MM.1S (cell line): ENCODE data around the gene PLCH1.

Experiments
- DNase-seq: peaks from one replicate; pipeline ENCODE4 v3.0.0-alpha.2; 2015
- H2AFZ ChIP-seq: fragments of 300-600 bp; sonication (generic); 2 replicates; pipeline ENCODE4 v1.6.0; 2016; ENCODE audit warnings: antibody characterized with exemption, low read length
- H3F3A ChIP-seq: fragments of 300-600 bp; sonication (generic); 2 replicates; pipeline ENCODE4 v1.6.1; 2016; ENCODE audit warnings: mild to moderate bottlenecking, antibody characterized with exemption, low read length, moderate library complexity, mixed read lengths; ENCODE audit not compliant: insufficient read depth
- H3K27ac ChIP-seq: fragments of 300-600 bp; sonication (generic); 2 replicates; pipeline ENCODE4 v1.5.1; 2016; ENCODE audit warnings: mild to moderate bottlenecking, low read length
- H3K27me3 ChIP-seq: fragments of 300-600 bp; sonication (generic); replicated peaks from 2 replicates; pipeline ENCODE4 v1.6.0; 2016; ENCODE audit warnings: low read length; ENCODE audit not compliant: insufficient read depth
- H3K36me3 ChIP-seq: fragments of 300-600 bp; sonication (generic); replicated peaks from 2 replicates; pipeline ENCODE4 v1.6.1; 2016; ENCODE audit warnings: mild to moderate bottlenecking, low read length, mixed read lengths; ENCODE audit not compliant: insufficient read depth
- H3K4me1 ChIP-seq: fragments of 300-600 bp; sonication (generic); 2 replicates; pipeline ENCODE4 v1.6.1; 2016; ENCODE audit warnings: low read length, mixed read lengths
- H3K4me2 ChIP-seq: fragments of 300-600 bp; sonication (generic); 2 replicates; pipeline ENCODE4 v1.6.0; 2016; ENCODE audit warnings: low read depth, low read length
- H3K4me3 ChIP-seq: fragments of 300-600 bp; sonication (generic); 2 replicates; pipeline ENCODE4 v1.5.1; 2016; ENCODE audit warnings: low read length, mixed read lengths
- H3K79me2 ChIP-seq: fragments of 300-600 bp; sonication (generic); 2 replicates; pipeline ENCODE4 v1.6.1; 2016; ENCODE audit warnings: mixed run types, low read length, mixed read lengths
- H3K9ac ChIP-seq: fragments of 300-600 bp; sonication (generic); 2 replicates; pipeline ENCODE4 v1.6.1; 2016; ENCODE audit warnings: low read length, mixed read lengths
- H3K9me2 ChIP-seq: fragments of 300-600 bp; sonication (generic); replicated peaks from 2 replicates; pipeline ENCODE4 v1.6.1; 2016; ENCODE audit warnings: mild to moderate bottlenecking, low read length, mixed read lengths; ENCODE audit not compliant: insufficient read depth
- H3K9me3 ChIP-seq: fragments of 300-600 bp; sonication (generic); replicated peaks from 2 replicates; pipeline ENCODE4 v1.6.1; 2016; ENCODE audit warnings: mild to moderate bottlenecking, low read length, mixed read lengths; ENCODE audit not compliant: insufficient read depth
- H4K20me1 ChIP-seq: fragments of 300-600 bp; sonication (generic); 2 replicates; pipeline ENCODE4 v1.6.1; 2016; ENCODE audit warnings: mild to moderate bottlenecking, low read length, moderate library complexity, mixed read lengths; ENCODE audit not compliant: insufficient read depth
- EZH2 ChIP-seq: fragments of 300-600 bp; sonication (generic); optimal IDR thresholded peaks from 2 replicates; pipeline ENCODE3; 2017; ENCODE audit warnings: low read depth, mild to moderate bottlenecking, antibody characterized with exemption, low read length, mixed read lengths
- EZH2phosphoT487 ChIP-seq: fragments of 300-600 bp; sonication (generic); IDR thresholded peaks from 2 replicates; pipeline ENCODE4 v1.6.1; 2018; ENCODE audit warnings: antibody characterized with exemption, low read length
- TF ChIP-seq, protein P1 (sequence below): fragments of 300-600 bp; sonication (generic); IDR thresholded peaks from 2 replicates; pipeline ENCODE4 v1.5.1; 2016; ENCODE audit warnings: antibody characterized with exemption, low read length, mixed read lengths

PLCH1 gene

DNA sequence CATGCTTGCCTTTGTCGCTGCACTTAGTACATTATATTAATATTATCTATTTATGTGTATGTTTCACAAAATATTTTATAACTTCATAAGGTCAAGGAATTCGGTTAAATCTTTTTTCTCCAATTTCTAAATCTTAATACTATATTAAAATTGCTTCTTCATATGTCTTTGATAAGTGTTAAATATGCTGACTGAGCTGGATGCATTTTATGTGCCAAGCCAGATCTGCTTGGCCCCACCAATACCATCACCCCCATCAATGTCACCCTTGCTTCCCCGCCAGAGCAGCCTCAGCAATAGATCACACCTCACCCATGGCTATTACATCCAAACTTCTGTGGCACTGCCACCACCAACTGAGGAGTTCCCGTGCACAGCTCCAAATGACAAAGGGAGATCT, 287.3 kb downstream of the PLCH1 start:
- H3F3A ChIP-seq, result no peaks in the 10 kb centered on the region
- H3K4me1 ChIP-seq, result no peaks in the 10 kb centered on the region
- no peaks in the 10 kb centered on the region for H3K36me3 ChIP-seq
- H3K9me2 ChIP-seq, result no peaks in the 10 kb centered on the region
- no peak for DNase-seq
- TF ChIP-seq EZH2phosphoT487, result no peak
- TF ChIP-seq, protein P1, sequence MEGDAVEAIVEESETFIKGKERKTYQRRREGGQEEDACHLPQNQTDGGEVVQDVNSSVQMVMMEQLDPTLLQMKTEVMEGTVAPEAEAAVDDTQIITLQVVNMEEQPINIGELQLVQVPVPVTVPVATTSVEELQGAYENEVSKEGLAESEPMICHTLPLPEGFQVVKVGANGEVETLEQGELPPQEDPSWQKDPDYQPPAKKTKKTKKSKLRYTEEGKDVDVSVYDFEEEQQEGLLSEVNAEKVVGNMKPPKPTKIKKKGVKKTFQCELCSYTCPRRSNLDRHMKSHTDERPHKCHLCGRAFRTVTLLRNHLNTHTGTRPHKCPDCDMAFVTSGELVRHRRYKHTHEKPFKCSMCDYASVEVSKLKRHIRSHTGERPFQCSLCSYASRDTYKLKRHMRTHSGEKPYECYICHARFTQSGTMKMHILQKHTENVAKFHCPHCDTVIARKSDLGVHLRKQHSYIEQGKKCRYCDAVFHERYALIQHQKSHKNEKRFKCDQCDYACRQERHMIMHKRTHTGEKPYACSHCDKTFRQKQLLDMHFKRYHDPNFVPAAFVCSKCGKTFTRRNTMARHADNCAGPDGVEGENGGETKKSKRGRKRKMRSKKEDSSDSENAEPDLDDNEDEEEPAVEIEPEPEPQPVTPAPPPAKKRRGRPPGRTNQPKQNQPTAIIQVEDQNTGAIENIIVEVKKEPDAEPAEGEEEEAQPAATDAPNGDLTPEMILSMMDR, result no peak
- no peak for TF ChIP-seq EZH2
- no peaks in the 10 kb centered on the region for H3K9me3 ChIP-seq
- H3K4me2 ChIP-seq, result no peak overlapping the region
- H3K4me3 ChIP-seq, result no peak overlapping the region
- H3K27ac ChIP-seq, result no peak overlapping the region
- H3K9ac ChIP-seq, result no peak overlapping the region
- H3K27me3 ChIP-seq, result no peaks in the 10 kb centered on the region
- H3K79me2 ChIP-seq, result no peaks in the 10 kb centered on the region
- no peaks in the 10 kb centered on the region for H4K20me1 ChIP-seq
- no peak overlapping the region for H2AFZ ChIP-seq

DNA sequence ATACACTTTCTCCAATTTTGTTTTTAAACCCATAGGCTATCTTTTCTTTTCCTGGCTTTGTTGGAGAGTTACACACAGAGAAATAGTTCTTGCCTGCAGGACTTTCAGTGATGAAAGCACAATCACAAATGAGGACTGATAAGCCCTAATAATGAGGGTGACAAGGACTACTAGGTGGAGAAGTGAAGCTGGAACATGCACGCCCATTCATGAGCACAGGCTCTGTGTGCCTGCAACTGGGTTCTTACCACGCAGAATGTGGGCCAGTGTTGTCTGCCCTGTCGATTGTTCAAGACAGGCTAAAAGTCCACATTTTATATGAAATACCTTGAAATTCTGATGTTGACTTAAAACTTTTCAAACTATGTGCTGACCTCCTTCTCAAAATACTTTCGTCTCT, 289.1 kb downstream of the PLCH1 start:
- Histone ChIP-seq H3K4me1 (no peaks in the 10 kb centered on the region), H3K79me2 (no peaks in the 10 kb centered on the region), H3K9me3 (no peaks in the 10 kb centered on the region), H3K9me2 (no peaks in the 10 kb centered on the region), H3K27me3 (no peaks in the 10 kb centered on the region), H4K20me1 (no peaks in the 10 kb centered on the region), H3K27ac (no peak overlapping the region), H3K36me3 (no peaks in the 10 kb centered on the region), H3K9ac (no peak overlapping the region), H3K4me3 (no peak overlapping the region), H3K4me2 (no peak overlapping the region), H3F3A (no peaks in the 10 kb centered on the region), H2AFZ (no peak overlapping the region)
- TF ChIP-seq, protein P1, result no peak
- TF ChIP-seq EZH2phosphoT487, result no peak
- TF ChIP-seq EZH2, result no peak
- no peak for DNase-seq

DNA sequence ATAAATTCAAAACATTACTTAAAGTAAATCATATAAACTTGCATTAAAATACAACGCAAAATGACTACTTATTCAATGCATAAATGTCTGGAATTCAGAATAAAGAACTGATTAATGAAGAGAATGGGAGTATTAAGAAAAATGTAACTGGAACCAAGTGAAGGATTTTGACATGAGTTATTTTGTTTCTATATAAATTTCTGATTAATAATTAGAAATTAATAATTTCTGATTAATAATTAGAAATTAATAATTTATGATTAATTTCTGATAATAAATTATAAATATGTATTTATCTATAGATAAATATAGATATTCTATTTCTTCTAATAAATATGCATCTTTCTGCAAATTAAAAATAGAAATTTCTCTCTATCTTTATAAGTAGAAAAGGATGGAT, 291.4 kb downstream of the PLCH1 start:
- no peaks in the 10 kb centered on the region for H3F3A ChIP-seq
- no peaks in the 10 kb centered on the region for H3K79me2 ChIP-seq
- H3K9ac ChIP-seq, result no peak overlapping the region
- no peaks in the 10 kb centered on the region for H3K36me3 ChIP-seq
- TF ChIP-seq, protein P1, result no peak
- H2AFZ ChIP-seq, result no peak overlapping the region
- no peaks in the 10 kb centered on the region for H3K9me2 ChIP-seq
- no peak overlapping the region for H3K4me2 ChIP-seq
- no peaks in the 10 kb centered on the region for H3K4me1 ChIP-seq
- H4K20me1 ChIP-seq, result no peaks in the 10 kb centered on the region
- H3K4me3 ChIP-seq, result no peak overlapping the region
- no peak overlapping the region for H3K27ac ChIP-seq
- no peak for DNase-seq
- H3K27me3 ChIP-seq, result no peaks in the 10 kb centered on the region
- no peaks in the 10 kb centered on the region for H3K9me3 ChIP-seq
